Activated B cell treated with CpG ODN at 0.5 μM for 24 hours (primary cell): ENCODE results near the gene TMEM150C. TPM values are rescaled to one million over a fixed set of nuclear protein-coding genes. Genes with fewer than 3 reads are reported as not detected.

Experiments
- ATAC-seq: fragments of 200-7000 bp; cut with Tn5 transposase; one replicate; pipeline ENCODE4 v1.10.0; 2021; ENCODE audit warnings: low read depth, mild to moderate bottlenecking, moderate library complexity
- CTCF ChIA-PET: fragments of 350-600 bp; sonication (Branson Sonifier 250); formaldehyde crosslinking; loops from one replicate; lab custom pipeline; 2021; ENCODE audit warnings: antibody characterized with exemption; lab: Charles Lee
- POLR2A ChIA-PET: fragments of 350-600 bp; sonication (Branson Sonifier 250); formaldehyde crosslinking; loops from one replicate; lab custom pipeline; 2021; ENCODE audit warnings: antibody characterized with exemption; lab: Charles Lee
- DNase-seq: peaks from one replicate; pipeline ENCODE4 v3.0.0; 2022
- H3K27ac Mint-ChIP-seq: one replicate; pipeline ENCODE4 v1.8.0; 2020; ENCODE audit warnings: mixed read lengths
- H3K27me3 Mint-ChIP-seq: one replicate; pipeline ENCODE4 v1.8.0; 2021; ENCODE audit warnings: mixed read lengths
- H3K36me3 Mint-ChIP-seq: one replicate; pipeline ENCODE4 v1.8.0; 2021; ENCODE audit warnings: low read depth, mixed read lengths
- H3K4me1 Mint-ChIP-seq: one replicate; pipeline ENCODE4 v1.8.0; 2021; ENCODE audit warnings: mixed read lengths
- H3K4me3 Mint-ChIP-seq: one replicate; pipeline ENCODE4 v1.8.0; 2020; ENCODE audit warnings: mild to moderate bottlenecking, mixed read lengths
- H3K9me3 Mint-ChIP-seq: one replicate; pipeline ENCODE4 v1.8.0; 2020; ENCODE audit warnings: mixed read lengths
- CTCF ChIP-seq: fragments of 200-600 bp; IDR thresholded peaks from one replicate; pipeline ENCODE4 v1.8.0; 2022; ENCODE audit warnings: antibody characterized with exemption, mild to moderate bottlenecking
- intact Hi-C: fragments of 100-400 bp; cut with micrococcal nuclease; formaldehyde crosslinking; loops from one replicate; pipeline ENCODE4 v1.15.1; 2024
- total RNA-seq: library from RNA; stranded (reverse); gene quantifications from 2 replicates; pipeline ENCODE4 v1.2.3, GENCODE V29; 2022

The TMEM150C gene
- total RNA-seq, 1 donor from 2014 or later = not detected

GRCh38 chr4:82469791-82470345, 91.9 kb downstream of the TMEM150C start:
- Mint-ChIP-seq H3K9me3 (peaks cover 2% of the 10 kb centered on the region), H3K27ac (no peak overlapping the region), H3K4me3 (no peak overlapping the region), H3K4me1 (peaks cover 7% of the 10 kb centered on the region), H3K27me3 (no peaks in the 10 kb centered on the region), H3K36me3 (no peaks in the 10 kb centered on the region)
- ATAC-seq (no peak), DNase-seq (no peak)
- intact Hi-C loops = loop anchor here (10.0 kb wide), 1 partner anchor 1015 kb away; the partner anchor contains the start of gene ABRAXAS1
- POLR2A ChIA-PET = interaction anchor here (0.6 kb wide), 1 partner anchor 7 kb away, joined by 4 read pairs; no protein-coding TSS in a partner anchor
- CTCF ChIA-PET = no interaction called here
- no peak for TF ChIP-seq CTCF

DNA sequence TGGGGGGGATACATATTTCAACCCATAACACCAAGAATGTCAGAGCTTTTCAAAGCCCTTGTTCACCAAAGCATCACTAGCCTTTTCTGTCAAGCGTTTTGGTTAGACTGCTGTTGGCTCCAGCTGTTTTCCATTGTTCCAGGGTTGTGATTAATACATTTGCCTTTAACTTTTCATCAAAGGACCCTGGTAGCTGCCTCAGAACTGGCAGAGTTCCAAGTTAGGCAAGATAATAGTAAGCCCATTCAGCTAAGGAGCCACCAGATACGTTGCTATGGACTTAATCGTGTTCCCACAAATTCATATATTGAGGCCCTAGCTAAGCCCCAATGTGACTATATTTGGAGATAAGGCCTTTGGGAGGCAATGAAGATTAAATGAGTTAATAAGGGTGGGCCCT, 94.3 kb downstream of the TMEM150C start:
- intact Hi-C loops = loop anchor here (10.0 kb wide), 1 partner anchor 1017 kb away; the partner anchor contains the start of gene ABRAXAS1
- CTCF ChIA-PET = no interaction called here
- POLR2A ChIA-PET = interaction anchor here (0.6 kb wide), 1 partner anchor 423 kb away, joined by 5 read pairs; no protein-coding TSS in a partner anchor

DNA sequence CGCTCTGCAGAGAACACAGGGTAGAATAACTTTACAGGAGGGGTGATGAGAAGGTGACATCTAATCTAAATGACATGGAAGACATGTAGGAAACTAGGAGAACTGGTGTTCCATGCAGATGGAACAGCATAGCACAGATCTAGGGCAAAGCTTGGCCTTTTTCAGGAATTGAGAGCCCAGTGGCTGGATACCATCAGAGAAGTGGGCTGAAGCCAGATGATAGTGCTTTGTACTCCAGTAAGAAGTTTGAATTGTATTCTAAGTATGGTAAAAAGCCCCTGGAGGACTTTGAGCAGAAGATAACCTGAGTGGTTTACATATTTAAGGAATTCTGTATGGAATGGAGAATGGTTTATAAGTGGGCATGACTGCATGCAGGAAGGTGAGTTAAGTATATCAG, 98.6 kb downstream of the TMEM150C start:
- DNase-seq = no peak
- ChIA-PET CTCF (no interaction called here), POLR2A (no interaction called here)
- no peak for ATAC-seq
- peaks cover 31% of the 10 kb centered on the region for H3K36me3 Mint-ChIP-seq
- no peak overlapping the region for H3K4me3 Mint-ChIP-seq
- no peaks in the 10 kb centered on the region for H3K27me3 Mint-ChIP-seq
- intact Hi-C loops = loop anchor here (2.0 to 10.0 kb wide), 9 partner anchors 359 to 1178 kb away; partner anchors contain the start of genes ABRAXAS1, COQ2, LIN54 and SEC31A
- H3K4me1 Mint-ChIP-seq = peaks cover 22% of the 10 kb centered on the region
- no peak overlapping the region for H3K27ac Mint-ChIP-seq
- no peaks in the 10 kb centered on the region for H3K9me3 Mint-ChIP-seq
- no peak for TF ChIP-seq CTCF

More for the DNA sequence above, 94.3 kb downstream of the TMEM150C start:
- no peaks in the 10 kb centered on the region for H3K27me3 Mint-ChIP-seq
- H3K27ac Mint-ChIP-seq = no peak overlapping the region
- no peak overlapping the region for H3K4me3 Mint-ChIP-seq
- H3K4me1 Mint-ChIP-seq = peaks cover 22% of the 10 kb centered on the region
- DNase-seq = no peak
- TF ChIP-seq CTCF = no peak
- no peak for ATAC-seq
- no peaks in the 10 kb centered on the region for H3K36me3 Mint-ChIP-seq
- peaks cover 2% of the 10 kb centered on the region for H3K9me3 Mint-ChIP-seq

- H3K4me3 Mint-ChIP-seq = no peak overlapping the region
- no peak for TF ChIP-seq CTCF
- CTCF ChIA-PET = interaction anchor here (1.1 to 2.0 kb wide), 2 partner anchors 276 to 434 kb away, joined by 3 to 11 read pairs; no protein-coding TSS in a partner anchor
- peaks cover 39% of the 10 kb centered on the region for H3K36me3 Mint-ChIP-seq
- DNase-seq = peak; percentile 66
- no peak overlapping the region for H3K27ac Mint-ChIP-seq
- peak; percentile 99 for ATAC-seq
- no peaks in the 10 kb centered on the region for H3K27me3 Mint-ChIP-seq
- intact Hi-C loops = loop anchor here (1.0 to 10.0 kb wide), 12 partner anchors 32 to 1178 kb away; partner anchors contain the start of genes ABRAXAS1, COQ2, ENOPH1 and HNRNPDL
- H3K4me1 Mint-ChIP-seq = peaks cover 22% of the 10 kb centered on the region
- POLR2A ChIA-PET = interaction anchor here (0.6 to 1.0 kb wide), 5 partner anchors 8 to 573 kb away, joined by 3 to 4 read pairs (median 3); partner anchors contain the start of genes COPS4, ENOPH1 and HNRNPDL
- H3K9me3 Mint-ChIP-seq = no peaks in the 10 kb centered on the region
Observed at GRCh38 chr4:82462415-82462831, 99.4 kb downstream of the TMEM150C start.

DNA sequence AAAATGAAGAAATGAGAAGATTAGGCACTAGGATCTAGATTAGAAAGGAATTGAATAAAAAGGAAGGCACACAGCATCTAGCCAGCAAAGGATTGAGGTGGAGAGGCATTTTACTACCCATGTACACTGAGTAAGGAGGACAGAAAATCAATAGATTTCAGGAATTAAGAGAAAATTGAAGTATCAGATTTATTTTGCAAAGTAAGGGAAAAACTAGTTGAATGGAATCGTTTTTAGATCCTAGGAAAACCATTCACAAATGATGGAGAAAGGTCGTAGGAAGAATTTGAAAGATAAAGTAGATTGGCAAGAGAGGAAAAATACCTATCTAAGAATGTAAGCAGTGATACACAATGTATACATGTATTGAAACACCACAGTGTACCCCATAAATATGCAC, 100.1 kb downstream of the TMEM150C start:
- no peak overlapping the region for H3K4me3 Mint-ChIP-seq
- H3K27ac Mint-ChIP-seq = no peak overlapping the region
- DNase-seq = no peak
- TF ChIP-seq CTCF = no peak
- CTCF ChIA-PET = interaction anchor here (1.1 to 2.0 kb wide), 2 partner anchors 277 to 435 kb away, joined by 3 to 11 read pairs; no protein-coding TSS in a partner anchor
- POLR2A ChIA-PET = no interaction called here
- H3K36me3 Mint-ChIP-seq = peaks cover 46% of the 10 kb centered on the region
- intact Hi-C loops = loop anchor here (1.0 to 10.0 kb wide), 12 partner anchors 31 to 1179 kb away; partner anchors contain the start of genes ABRAXAS1, COQ2, ENOPH1 and HNRNPDL
- no peak for ATAC-seq
- H3K9me3 Mint-ChIP-seq = no peaks in the 10 kb centered on the region
- H3K4me1 Mint-ChIP-seq = peaks cover 22% of the 10 kb centered on the region
- no peaks in the 10 kb centered on the region for H3K27me3 Mint-ChIP-seq
